HepG2 (cell line): ENCODE measurements around the gene APOC1. TPM values are rescaled to one million over a fixed set of nuclear protein-coding genes. Genes with fewer than 3 reads are reported as not detected.

Source experiments
- AHR ChIP-seq: IDR thresholded peaks from 2 replicates; pipeline ENCODE4 v1.6.1; 2018; ENCODE audit warnings: missing genetic modification reagents, missing compliant biosample characterization
- DNMT1 ChIP-seq: sonication (generic); formaldehyde crosslinking; IDR thresholded peaks from 2 replicates; pipeline ENCODE4 v1.5.1; 2020; ENCODE audit warnings: mild to moderate bottlenecking, missing genetic modification reagents
- KAT7 ChIP-seq: IDR thresholded peaks from 2 replicates; pipeline ENCODE4 v1.6.1; 2018; ENCODE audit warnings: borderline replicate concordance, missing compliant biosample characterization
- MAX ChIP-seq: IDR thresholded peaks from 2 replicates; pipeline ENCODE4 v1.6.1; 2012; ENCODE audit warnings: inconsistent platforms
- NFATC3 ChIP-seq: sonication (generic); formaldehyde crosslinking; IDR thresholded peaks from 2 replicates; pipeline ENCODE4 v1.5.1; 2020; ENCODE audit warnings: mild to moderate bottlenecking, missing genetic modification reagents
- POLR2A ChIP-seq, 2 experiments: IDR thresholded peaks; 2 replicates each; pipeline ENCODE4 v1.6.1; 2011; ENCODE audit warnings: low read depth in 2 of 2, low read length in 2 of 2, mild to moderate bottlenecking in 1 of 2, moderate library complexity in 1 of 2; ENCODE audit not compliant: insufficient read depth in 1 of 2
- ZBTB46 ChIP-seq: sonication (generic); formaldehyde crosslinking; IDR thresholded peaks from 2 replicates; pipeline ENCODE4 v1.4.0; 2020; ENCODE audit warnings: mild to moderate bottlenecking, missing genetic modification reagents, borderline replicate concordance
- ZEB1 ChIP-seq: IDR thresholded peaks from 2 replicates; pipeline ENCODE4 v1.6.1; 2012; ENCODE audit warnings: mild to moderate bottlenecking, low read depth, inconsistent platforms; ENCODE audit not compliant: insufficient replicate concordance
- ZNF136 ChIP-seq: sonication (generic); formaldehyde crosslinking; IDR thresholded peaks from 2 replicates; pipeline ENCODE4 v1.8.1; 2022; ENCODE audit warnings: low read depth, mild to moderate bottlenecking, moderate library complexity, missing genetic modification reagents
- ZNF235 ChIP-seq: sonication (generic); formaldehyde crosslinking; IDR thresholded peaks from 2 replicates; pipeline ENCODE4 v1.8.1; 2023; ENCODE audit warnings: mild to moderate bottlenecking, missing genetic modification reagents, borderline replicate concordance
- ZNF317 ChIP-seq: sonication (generic); formaldehyde crosslinking; IDR thresholded peaks from 2 replicates; pipeline ENCODE4 v1.5.0; 2020; ENCODE audit warnings: mild to moderate bottlenecking, missing genetic modification reagents
- ZNF792 ChIP-seq: IDR thresholded peaks from 2 replicates; pipeline ENCODE4 v1.6.1; 2016
- ZSCAN12 ChIP-seq: sonication (generic); formaldehyde crosslinking; IDR thresholded peaks from 2 replicates; pipeline ENCODE4 v1.9.0; 2021; ENCODE audit warnings: mild to moderate bottlenecking, missing genetic modification reagents
- polyA plus RNA-seq, 8 experiments: library from polyadenylated mRNA; depleted of rRNA in 3 of 8; stranded (reverse) in 7 of 8; unstranded in 1 of 8; fragments of >200 nt; fragmentation: Illumina TruSeq in 4 of 8; extraction: Trizol in 4 of 8; gene quantifications; 2 replicates each; pipeline versions ENCODE4 v1.2.1 to v1.2.3, GENCODE V29; 2011 to 2016; ENCODE audit warnings: low read depth in 4 of 8, missing spikeins in 1 of 8, mixed read lengths in 1 of 8; ENCODE audit not compliant: insufficient read depth in 1 of 8
- total RNA-seq, 5 experiments: library from RNA; depleted of rRNA; stranded (reverse); fragments of >200 nt; fragmentation: Illumina TruSeq; extraction: Trizol; gene quantifications; 2 replicates each; pipeline ENCODE4 v1.2.3, GENCODE V29; 2016; ENCODE audit warnings: low read depth in 1 of 5
- TF ChIP-seq, protein P1 (sequence below): sonication (generic); formaldehyde crosslinking; IDR thresholded peaks from 2 replicates; pipeline ENCODE4 v1.8.0; 2022; ENCODE audit warnings: missing genetic modification reagents, low read depth, mild to moderate bottlenecking, borderline replicate concordance
- TF ChIP-seq, protein P2 (sequence below): sonication (generic); formaldehyde crosslinking; IDR thresholded peaks from 2 replicates; pipeline ENCODE4 v1.4.0; 2020; ENCODE audit warnings: missing genetic modification reagents
- TF ChIP-seq, protein P3 (sequence below): sonication (generic); formaldehyde crosslinking; IDR thresholded peaks from 2 replicates; pipeline ENCODE4 v1.4.0; 2020; ENCODE audit warnings: mild to moderate bottlenecking, missing genetic modification reagents
- TF ChIP-seq, protein P4 (sequence below): sonication (generic); formaldehyde crosslinking; IDR thresholded peaks from 2 replicates; pipeline ENCODE4 v1.8.0; 2023; ENCODE audit warnings: mild to moderate bottlenecking, missing genetic modification reagents
- TF ChIP-seq, protein P5 (sequence below): sonication (generic); formaldehyde crosslinking; conservative IDR thresholded peaks from 2 replicates; pipeline ENCODE4 v1.8.0; 2022; ENCODE audit warnings: mild to moderate bottlenecking, moderate library complexity, missing genetic modification reagents
- TF ChIP-seq, protein P6 (sequence below): IDR thresholded peaks from 2 replicates; pipeline ENCODE4 v1.6.1; 2016; ENCODE audit warnings: missing compliant biosample characterization, missing genetic modification reagents, borderline replicate concordance

Gene APOC1
- total and polyA plus RNA-seq, 2 of the 13 experiments (the other 11 are each of a cell fraction or from before 2014, with no cell fraction given): 600 to 1,235 TPM

DNA sequence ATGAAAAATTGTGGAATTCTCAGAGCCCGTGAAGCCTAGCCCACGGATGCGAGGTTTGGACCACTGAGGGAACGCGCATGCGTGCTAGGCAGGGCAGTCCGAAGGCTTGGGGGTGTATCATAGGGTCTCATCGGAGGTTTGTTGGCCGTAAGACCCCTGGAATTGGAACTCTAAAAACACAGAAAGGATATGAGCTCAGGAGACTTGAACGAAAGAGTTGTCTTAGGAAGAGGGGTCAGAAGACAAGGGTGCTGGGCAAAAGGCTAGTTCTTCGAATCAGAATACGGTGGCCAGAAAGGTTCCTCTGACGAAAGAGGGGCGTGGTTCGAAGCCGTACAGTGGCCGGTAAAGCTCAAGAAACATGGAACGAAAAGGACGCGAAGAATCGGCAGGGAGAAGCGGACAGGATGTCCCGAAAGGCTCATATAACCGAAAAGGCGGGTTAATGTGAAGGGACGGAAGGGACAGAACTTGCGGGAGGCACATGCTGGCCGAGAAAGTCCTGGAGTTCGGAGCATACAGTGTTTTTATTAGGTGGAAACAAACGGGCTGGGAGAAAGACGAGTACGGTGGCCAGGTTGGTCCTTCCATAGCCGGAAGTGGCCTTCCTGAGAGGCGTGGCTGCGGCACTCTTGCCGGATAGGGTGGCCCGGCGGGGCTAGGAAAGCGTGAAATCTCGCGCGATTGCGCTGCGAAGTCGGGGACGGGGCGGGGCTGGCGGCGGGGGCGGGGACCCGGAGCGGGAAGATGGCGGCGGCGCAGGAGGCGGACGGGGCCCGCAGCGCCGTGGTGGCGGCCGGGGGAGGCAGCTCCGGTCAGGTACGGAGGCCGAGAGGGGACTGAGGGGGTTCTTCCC is 40.5 kb downstream of the APOC1 start, which contains the start of gene CLPTM1 (continued):
- no peak for TF ChIP-seq KAT7 (CRISPR knock-in tag)
- no peak; the same call in 1 of the 2 replicates for TF ChIP-seq ZNF317 (CRISPR knock-in tag)
- TF ChIP-seq, protein P1, sequence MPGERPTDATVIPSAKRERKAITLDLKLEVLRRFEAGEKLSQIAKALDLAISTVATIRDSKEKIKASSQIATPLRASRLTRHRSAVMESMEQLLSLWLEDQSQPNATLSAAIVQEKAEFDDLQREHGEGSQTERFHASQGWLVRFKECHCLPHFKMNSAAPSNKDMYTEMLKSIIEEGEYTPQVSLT (CRISPR knock-in tag): no peak
- no peak for TF ChIP-seq ZEB1
- TF ChIP-seq ZNF136 (CRISPR knock-in tag): no peak; the same call in 1 of the 2 replicates
- peak; percentile 71; the same call in 1 of the 2 replicates for TF ChIP-seq ZNF235 (CRISPR knock-in tag)
- TF ChIP-seq, protein P2, sequence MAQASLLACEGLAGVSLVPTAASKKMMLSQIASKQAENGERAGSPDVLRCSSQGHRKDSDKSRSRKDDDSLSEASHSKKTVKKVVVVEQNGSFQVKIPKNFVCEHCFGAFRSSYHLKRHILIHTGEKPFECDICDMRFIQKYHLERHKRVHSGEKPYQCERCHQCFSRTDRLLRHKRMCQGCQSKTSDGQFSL: no peak
- TF ChIP-seq ZNF792 (CRISPR knock-in tag): no peak
- TF ChIP-seq NFATC3: no peak
- TF ChIP-seq, protein P3, sequence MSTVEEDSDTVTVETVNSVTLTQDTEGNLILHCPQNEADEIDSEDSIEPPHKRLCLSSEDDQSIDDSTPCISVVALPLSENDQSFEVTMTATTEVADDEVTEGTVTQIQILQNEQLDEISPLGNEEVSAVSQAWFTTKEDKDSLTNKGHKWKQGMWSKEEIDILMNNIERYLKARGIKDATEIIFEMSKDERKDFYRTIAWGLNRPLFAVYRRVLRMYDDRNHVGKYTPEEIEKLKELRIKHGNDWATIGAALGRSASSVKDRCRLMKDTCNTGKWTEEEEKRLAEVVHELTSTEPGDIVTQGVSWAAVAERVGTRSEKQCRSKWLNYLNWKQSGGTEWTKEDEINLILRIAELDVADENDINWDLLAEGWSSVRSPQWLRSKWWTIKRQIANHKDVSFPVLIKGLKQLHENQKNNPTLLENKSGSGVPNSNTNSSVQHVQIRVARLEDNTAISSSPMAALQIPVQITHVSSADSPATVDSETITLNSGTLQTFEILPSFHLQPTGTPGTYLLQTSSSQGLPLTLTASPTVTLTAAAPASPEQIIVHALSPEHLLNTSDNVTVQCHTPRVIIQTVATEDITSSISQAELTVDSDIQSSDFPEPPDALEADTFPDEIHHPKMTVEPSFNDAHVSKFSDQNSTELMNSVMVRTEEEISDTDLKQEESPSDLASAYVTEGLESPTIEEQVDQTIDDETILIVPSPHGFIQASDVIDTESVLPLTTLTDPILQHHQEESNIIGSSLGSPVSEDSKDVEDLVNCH (CRISPR knock-in tag): no peak; the same call in 1 of the 2 replicates
- TF ChIP-seq DNMT1: no peak
- TF ChIP-seq, protein P4, sequence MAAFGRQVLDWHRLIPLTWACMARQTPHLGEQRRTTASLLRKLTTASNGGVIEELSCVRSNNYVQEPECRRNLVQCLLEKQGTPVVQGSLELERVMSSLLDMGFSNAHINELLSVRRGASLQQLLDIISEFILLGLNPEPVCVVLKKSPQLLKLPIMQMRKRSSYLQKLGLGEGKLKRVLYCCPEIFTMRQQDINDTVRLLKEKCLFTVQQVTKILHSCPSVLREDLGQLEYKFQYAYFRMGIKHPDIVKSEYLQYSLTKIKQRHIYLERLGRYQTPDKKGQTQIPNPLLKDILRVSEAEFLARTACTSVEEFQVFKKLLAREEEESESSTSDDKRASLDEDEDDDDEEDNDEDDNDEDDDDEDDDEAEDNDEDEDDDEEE: no peak
- no peak for TF ChIP-seq ZBTB46 (CRISPR knock-in tag)
- TF ChIP-seq ZSCAN12 (CRISPR knock-in tag): 0 out of 2 replicates have a peak, but pooled peaks have one; percentile 37
- TF ChIP-seq AHR: no peak
- TF ChIP-seq, protein P5, sequence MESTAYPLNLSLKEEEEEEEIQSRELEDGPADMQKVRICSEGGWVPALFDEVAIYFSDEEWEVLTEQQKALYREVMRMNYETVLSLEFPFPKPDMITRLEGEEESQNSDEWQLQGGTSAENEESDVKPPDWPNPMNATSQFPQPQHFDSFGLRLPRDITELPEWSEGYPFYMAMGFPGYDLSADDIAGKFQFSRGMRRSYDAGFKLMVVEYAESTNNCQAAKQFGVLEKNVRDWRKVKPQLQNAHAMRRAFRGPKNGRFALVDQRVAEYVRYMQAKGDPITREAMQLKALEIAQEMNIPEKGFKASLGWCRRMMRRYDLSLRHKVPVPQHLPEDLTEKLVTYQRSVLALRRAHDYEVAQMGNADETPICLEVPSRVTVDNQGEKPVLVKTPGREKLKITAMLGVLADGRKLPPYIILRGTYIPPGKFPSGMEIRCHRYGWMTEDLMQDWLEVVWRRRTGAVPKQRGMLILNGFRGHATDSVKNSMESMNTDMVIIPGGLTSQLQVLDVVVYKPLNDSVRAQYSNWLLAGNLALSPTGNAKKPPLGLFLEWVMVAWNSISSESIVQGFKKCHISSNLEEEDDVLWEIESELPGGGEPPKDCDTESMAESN: peak; percentile 85; the same call in 1 of the 2 replicates
- peak; percentile 77 to 85 for TF ChIP-seq POLR2A (IDR thresholded peaks at IDR 0.05; ENCODE audit: insufficient read depth in 1 of 2, low read depth in 2 of 2, low read length in 2 of 2)
- TF ChIP-seq, protein P6, sequence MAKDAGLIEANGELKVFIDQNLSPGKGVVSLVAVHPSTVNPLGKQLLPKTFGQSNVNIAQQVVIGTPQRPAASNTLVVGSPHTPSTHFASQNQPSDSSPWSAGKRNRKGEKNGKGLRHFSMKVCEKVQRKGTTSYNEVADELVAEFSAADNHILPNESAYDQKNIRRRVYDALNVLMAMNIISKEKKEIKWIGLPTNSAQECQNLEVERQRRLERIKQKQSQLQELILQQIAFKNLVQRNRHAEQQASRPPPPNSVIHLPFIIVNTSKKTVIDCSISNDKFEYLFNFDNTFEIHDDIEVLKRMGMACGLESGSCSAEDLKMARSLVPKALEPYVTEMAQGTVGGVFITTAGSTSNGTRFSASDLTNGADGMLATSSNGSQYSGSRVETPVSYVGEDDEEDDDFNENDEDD (CRISPR knock-in tag): no peak
- peak; percentile 43; the same call in 1 of the 2 replicates for TF ChIP-seq MAX
